Endothelial cell of umbilical vein (primary cell): ENCODE results near the gene GEMIN7. TPM values are rescaled to one million over a fixed set of nuclear protein-coding genes. Genes with fewer than 3 reads are reported as not detected.

Source experiments
- BruUV-seq: library from RNA; stranded (reverse); fragments of 400-500 nt; replicated peaks from 2 replicates; lab custom pipeline; 2021; lab: Mats Ljungman, UMichigan
- CTCF ChIA-PET: fragments of 300-600, 350-600 bp; sonication (Branson Sonifier 250); formaldehyde crosslinking; loops from one replicate; lab custom pipeline; 2021; ENCODE audit warnings: antibody characterized with exemption, inconsistent platforms; lab: Charles Lee
- POLR2A ChIA-PET: fragments of 300-600, 350-600 bp; sonication (Branson Sonifier 250); formaldehyde crosslinking; loops from one replicate; lab custom pipeline; 2021; ENCODE audit warnings: antibody characterized with exemption, inconsistent platforms; lab: Charles Lee
- DNase-seq: peaks from one replicate; pipeline ENCODE4 v3.0.0-alpha.2; 2011; ENCODE audit warnings: low read depth, low spot score
- FAIRE-seq: peaks from 2 replicates; lab custom pipeline; 2011; peaks lifted over from hg19 to GRCh38; lab: Jason Lieb, UNC
- H2AFZ ChIP-seq: 2 replicates; pipeline ENCODE4 v1.6.0; 2012; ENCODE audit warnings: low read depth, low read length, control low read depth, inconsistent platforms
- H3K27ac ChIP-seq: 2 replicates; pipeline ENCODE4 v1.5.1; 2011; ENCODE audit warnings: low read depth, mild to moderate bottlenecking, control low read depth, low read length, moderate library complexity; ENCODE audit not compliant: insufficient read depth
- H3K27me3 ChIP-seq, 2 experiments: 2 replicates each; pipeline versions ENCODE4 v1.6.0 to v1.6.1; 2011; ENCODE audit warnings: low read length in 2 of 2, mixed read lengths in 1 of 2; ENCODE audit not compliant: control insufficient read depth in 2 of 2, insufficient read depth in 2 of 2
- H3K36me3 ChIP-seq, 2 experiments: 2 replicates in 1 of 2; 3 replicates in 1 of 2; pipeline ENCODE4 v1.5.1; 2011; ENCODE audit warnings: low read length in 2 of 2, mild to moderate bottlenecking in 1 of 2, moderate library complexity in 1 of 2; ENCODE audit not compliant: control insufficient read depth in 2 of 2, insufficient read depth in 2 of 2; ENCODE audit errors: extremely low read depth in 1 of 2
- H3K4me1 ChIP-seq: 3 replicates; pipeline ENCODE4 v1.5.1; 2011; ENCODE audit warnings: mild to moderate bottlenecking, low read length; ENCODE audit not compliant: control insufficient read depth, insufficient read depth; ENCODE audit errors: extremely low read depth
- H3K4me2 ChIP-seq: 2 replicates; pipeline ENCODE4 v1.6.1; 2011; ENCODE audit warnings: low read length, control low read depth, mixed read lengths; ENCODE audit not compliant: insufficient read depth
- H3K4me3 ChIP-seq, 3 experiments: fragments of 200-600 bp in 1 of 3; sonication (generic), shearing (Covaris generic) in 1 of 3; replicated peaks in 1 of 3; 2 replicates each; pipeline ENCODE4 v1.5.1; 2011 to 2016; ENCODE audit warnings: control low read depth in 3 of 3, low read length in 3 of 3, mild to moderate bottlenecking in 2 of 3, inconsistent platforms in 1 of 3, low read depth in 1 of 3, moderate library complexity in 1 of 3; ENCODE audit not compliant: insufficient read depth in 1 of 3
- H3K79me2 ChIP-seq: 2 replicates; pipeline ENCODE4 v1.6.0; 2012; ENCODE audit warnings: low read length, inconsistent platforms; ENCODE audit not compliant: control insufficient read depth, insufficient read depth
- H3K9ac ChIP-seq: replicated peaks from 2 replicates; pipeline ENCODE3; 2011; ENCODE audit warnings: low read length, control low read depth; ENCODE audit not compliant: insufficient read depth; ENCODE audit errors: extremely low read depth
- H3K9me1 ChIP-seq: replicated peaks from 3 replicates; pipeline ENCODE4 v1.6.0; 2011; ENCODE audit warnings: mild to moderate bottlenecking, low read length; ENCODE audit not compliant: control insufficient read depth, insufficient read depth; ENCODE audit errors: extremely low read depth
- H3K9me3 ChIP-seq: replicated peaks from 2 replicates; pipeline ENCODE4 v1.5.1; 2012; ENCODE audit warnings: low read length, inconsistent platforms; ENCODE audit not compliant: control insufficient read depth, insufficient read depth
- H4K20me1 ChIP-seq: replicated peaks from 2 replicates; pipeline ENCODE3; 2011; ENCODE audit warnings: mild to moderate bottlenecking, low read length; ENCODE audit not compliant: control insufficient read depth, insufficient read depth; ENCODE audit errors: extremely low read depth
- CTCF ChIP-seq, 2 donors: IDR thresholded peaks; 1 replicate in 1 of 2; 2 replicates in 1 of 2; pipeline ENCODE4 v1.5.1; 2011; ENCODE audit warnings: low read length in 2 of 2, mild to moderate bottlenecking in 2 of 2, moderate library complexity in 2 of 2, control low read depth in 1 of 2, inconsistent platforms in 1 of 2, low read depth in 1 of 2; ENCODE audit not compliant: insufficient read depth in 1 of 2; ENCODE audit errors: extremely low read depth in 1 of 2
- FOS ChIP-seq: IDR thresholded peaks from 2 replicates; pipeline ENCODE4 v1.6.1; 2011; ENCODE audit warnings: mild to moderate bottlenecking, low read length, moderate library complexity, borderline replicate concordance; ENCODE audit not compliant: insufficient read depth
- GATA2 ChIP-seq: IDR thresholded peaks from 2 replicates; pipeline ENCODE4 v1.7.0; 2011; ENCODE audit warnings: low read depth, mild to moderate bottlenecking, moderate library complexity, mixed read lengths, low read length; ENCODE audit not compliant: insufficient read length, insufficient read depth
- MYC ChIP-seq: IDR thresholded peaks from one replicate; pipeline ENCODE4 v1.6.1; 2011; ENCODE audit warnings: mild to moderate bottlenecking, low read depth, low read length
- POLR2A ChIP-seq: IDR thresholded peaks from 2 replicates; pipeline ENCODE4 v1.6.1; 2012; ENCODE audit warnings: low read depth, mild to moderate bottlenecking, control low read depth, low read length
- POLR2AphosphoS5 ChIP-seq: IDR thresholded peaks from 2 replicates; pipeline ENCODE4 v1.6.1; 2012; ENCODE audit warnings: low read depth, mild to moderate bottlenecking, control low read depth, low read length, moderate library complexity; ENCODE audit not compliant: insufficient read depth
- dilution Hi-C: fragments of 300-500 bp; cut with MboI; formaldehyde crosslinking; loops from one replicate; pipeline ENCODE4 v1.15.0; 2019; ENCODE audit warnings: low sequenced_read_pairs; ENCODE audit not compliant: extremely low pct_ligation_motif_present
- intact Hi-C: fragments of 100-400 bp; cut with micrococcal nuclease; formaldehyde crosslinking; loops from one replicate; pipeline ENCODE4 v1.10.0; 2022
- polyA plus RNA-seq, 4 experiments: library from polyadenylated mRNA; depleted of rRNA in 3 of 4; stranded (reverse) in 3 of 4; unstranded in 1 of 4; fragments of >200 nt; gene quantifications; 2 replicates each; pipeline versions ENCODE4 v1.2.1 to v1.2.3, GENCODE V29; 2011 to 2012; ENCODE audit warnings: missing spikeins in 1 of 4
- total RNA-seq: library from RNA; stranded (reverse); gene quantifications from 2 replicates; pipeline ENCODE4 v1.2.3, GENCODE V29; 2021
- TF ChIP-seq, protein P1 (sequence below): IDR thresholded peaks from 2 replicates; pipeline ENCODE4 v1.6.1; 2011; ENCODE audit not compliant: insufficient read depth, insufficient read length

Gene GEMIN7
- total and polyA plus RNA-seq, 2 donors (not counting 3 experiments of a cell fraction or from before 2014, with no cell fraction given): 34.2 to 53.7 TPM

DNA sequence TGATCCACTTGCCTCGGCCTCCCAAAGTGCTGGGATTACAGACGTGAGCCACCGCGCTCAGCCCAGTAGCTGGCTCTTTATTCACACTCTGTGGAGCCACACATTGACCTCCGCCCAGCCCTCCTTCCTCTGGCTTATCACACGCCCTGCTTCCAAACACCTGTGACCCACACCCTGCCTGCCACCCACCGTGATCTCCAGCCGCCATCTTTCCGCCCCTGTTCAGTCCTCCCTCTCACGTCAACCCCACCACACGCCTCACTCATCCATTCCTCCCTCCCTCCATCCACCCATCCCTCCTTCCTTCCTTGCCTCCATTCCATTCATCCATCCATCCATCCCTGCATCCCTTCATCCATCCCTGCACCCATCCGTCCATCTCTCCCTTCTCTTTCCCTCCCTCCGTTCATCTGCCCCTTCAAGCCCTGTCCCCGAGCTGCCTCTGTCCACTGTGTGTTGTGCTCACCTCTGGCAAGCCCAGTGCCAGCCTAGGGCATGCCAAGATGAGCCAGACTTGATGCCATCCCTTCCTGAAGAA, 20.4 kb upstream of the GEMIN7 start:
- dilution Hi-C loops: no loop called here
- CTCF ChIA-PET: interaction anchor here (1.0 to 2.5 kb wide), 24 partner anchors 8 to 286 kb away, joined by 3 to 31 read pairs (median 8); partner anchors contain the start of genes APOE, CLASRP, PPP1R37 and RELB
- H3K27ac ChIP-seq: no peak overlapping the region
- no TSS peak for BruUV-seq
- H3K4me3 ChIP-seq: no peak overlapping the region
- no peak overlapping the region for H3K9ac ChIP-seq
- TF ChIP-seq MYC: no peak
- no peak for TF ChIP-seq POLR2A
- TF ChIP-seq POLR2AphosphoS5: no peak
- TF ChIP-seq, protein P1, sequence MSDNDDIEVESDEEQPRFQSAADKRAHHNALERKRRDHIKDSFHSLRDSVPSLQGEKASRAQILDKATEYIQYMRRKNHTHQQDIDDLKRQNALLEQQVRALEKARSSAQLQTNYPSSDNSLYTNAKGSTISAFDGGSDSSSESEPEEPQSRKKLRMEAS: no peak
- H3K36me3 ChIP-seq: peaks cover 18 to 67% of the 10 kb centered on the region in 2 experiments
- H2AFZ ChIP-seq: no peak overlapping the region
- DNase-seq (no peak), FAIRE-seq (no peak)
- intact Hi-C loops: loop anchor here (1.0 kb wide), 2 partner anchors 41 to 69 kb away; no protein-coding TSS in a partner anchor
- no peaks in the 10 kb centered on the region for H3K9me1 ChIP-seq
- H3K4me1 ChIP-seq: no peaks in the 10 kb centered on the region
- H3K9me3 ChIP-seq: no peaks in the 10 kb centered on the region
- H3K79me2 ChIP-seq: no peaks in the 10 kb centered on the region
- no peak overlapping the region for H3K4me2 ChIP-seq
- H4K20me1 ChIP-seq: no peaks in the 10 kb centered on the region
- POLR2A ChIA-PET: no interaction called here
- no peaks in the 10 kb centered on the region for H3K27me3 ChIP-seq

DNA sequence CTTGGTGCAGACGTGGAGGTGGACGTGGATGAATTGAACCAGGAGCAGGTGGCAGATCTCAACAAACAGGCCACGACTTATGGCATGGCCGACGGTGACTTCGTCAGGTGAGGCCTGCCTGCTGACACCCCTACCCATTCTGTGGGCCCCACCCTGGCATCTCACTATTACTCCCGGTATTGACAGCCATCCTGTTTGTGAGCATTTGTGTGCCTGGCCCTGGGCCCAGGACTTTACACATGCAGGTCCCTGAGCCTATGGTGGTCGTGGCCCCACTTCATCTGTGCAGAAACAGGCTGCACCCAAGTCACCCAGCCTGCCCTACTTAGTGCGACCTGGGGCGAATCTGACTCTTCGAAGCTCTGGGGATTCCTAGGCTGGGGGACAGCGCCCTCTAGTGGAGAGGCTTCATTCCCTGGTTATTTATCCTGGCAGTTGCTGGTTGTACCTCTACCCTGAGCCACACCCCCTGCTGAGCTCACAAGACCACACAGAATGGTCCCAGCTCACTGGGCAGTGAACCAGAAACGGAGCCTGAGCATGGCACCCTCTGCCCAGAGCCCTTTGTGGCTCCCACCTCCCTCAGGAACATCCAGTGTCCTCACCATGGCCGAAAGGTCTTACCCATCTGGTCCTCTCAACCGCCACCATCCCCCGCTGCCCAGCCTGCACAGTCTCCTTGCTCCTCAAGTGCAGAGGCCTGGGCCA, 19.6 kb upstream of the GEMIN7 start:
- H3K27me3 ChIP-seq: no peaks in the 10 kb centered on the region
- peak; percentile 75 for DNase-seq
- ChIA-PET POLR2A (no interaction called here), CTCF (interaction anchor here (0.6 to 2.5 kb wide), 35 partner anchors 8 to 285 kb away, joined by 3 to 31 read pairs (median 7); partner anchors contain the start of genes APOE, CLASRP, GEMIN7 and PPP1R37)
- no peaks in the 10 kb centered on the region for H3K9me1 ChIP-seq
- H3K4me2 ChIP-seq: no peak overlapping the region
- no peak overlapping the region for H3K27ac ChIP-seq
- H3K36me3 ChIP-seq: peaks cover 18 to 71% of the 10 kb centered on the region in 2 experiments
- no peak for TF ChIP-seq FOS
- TF ChIP-seq CTCF (IDR thresholded peaks at IDR 0.05; ENCODE audit: extremely low read depth in 1 of 2, insufficient read depth in 1 of 2, low read depth in 1 of 2, low read length in 2 of 2): peak; percentile 80 to 84
- peak; percentile 31 for TF ChIP-seq POLR2A
- no peak for TF ChIP-seq GATA2
- no peaks in the 10 kb centered on the region for H3K4me1 ChIP-seq
- no peaks in the 10 kb centered on the region for H3K9me3 ChIP-seq
- intact Hi-C loops: loop anchor here (1.0 kb wide), 2 partner anchors 42 to 70 kb away; no protein-coding TSS in a partner anchor
- no peak overlapping the region for H3K9ac ChIP-seq
- dilution Hi-C loops: no loop called here
- no TSS peak for BruUV-seq
- H4K20me1 ChIP-seq: no peaks in the 10 kb centered on the region
- no peak overlapping the region for H2AFZ ChIP-seq
- no peaks in the 10 kb centered on the region for H3K79me2 ChIP-seq
- H3K4me3 ChIP-seq: no peak overlapping the region
- FAIRE-seq: peak; percentile 93
